Right ventricle myocardium superior (tissue), 1 donor: Measurements from ENCODE around the gene ANAPC10. TPM values are rescaled to one million over a fixed set of nuclear protein-coding genes. Genes with fewer than 3 reads are reported as not detected.
A peak's percentile ranks its signal among the peaks of the same experiment; 100 is the strongest.
"Not testable (repeated sequence)": the region's sequence is repeated elsewhere in the genome, so short reads cannot be mapped to it uniquely, and the experiment has no call there.

Experiments
- ATAC-seq: fragments of 200-7000 bp; cut with Tn5 transposase; one replicate; pipeline ENCODE4 v1.9.1; 2020; ENCODE audit warnings: mild to moderate bottlenecking; ENCODE audit not compliant: poor library complexity
- DNase-seq: peaks from one replicate; pipeline ENCODE4 v3.0.0-alpha.2; 2020
- intact Hi-C: fragments of 100-400 bp; cut with DNase I; formaldehyde crosslinking; loops from one replicate; pipeline ENCODE4 v1.11.2; 2022
- long read RNA-seq: library from polyadenylated mRNA; unstranded; transcript quantifications from one replicate; pipeline ENCODE4 v2.0.0, GENCODE V29; 2021
- total RNA-seq: library from RNA; stranded (reverse); fragmentation: NEBNext Ultra II Directional; extraction: Animal tissue kit (Norgen Biotek cat#: 25700); gene quantifications from one replicate; pipeline ENCODE4 v1.2.1, GENCODE V29; 2021
- donor health status: DM: no; HTN: yes; CAD: no; lungs with severe emphysema.

ANAPC10 gene, protein sequence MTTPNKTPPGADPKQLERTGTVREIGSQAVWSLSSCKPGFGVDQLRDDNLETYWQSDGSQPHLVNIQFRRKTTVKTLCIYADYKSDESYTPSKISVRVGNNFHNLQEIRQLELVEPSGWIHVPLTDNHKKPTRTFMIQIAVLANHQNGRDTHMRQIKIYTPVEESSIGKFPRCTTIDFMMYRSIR
- 12.1 TPM for total RNA-seq
- long read RNA-seq, transcript ANAPC10-201 (5 exons, 868 nt): major isoform, 6 of 14 reads
- long read RNA-seq, partial matches to known transcripts: 1 of 14 reads
- long read RNA-seq, other reads (novel, unspliced or antisense): 4 of 14 reads

DNA sequence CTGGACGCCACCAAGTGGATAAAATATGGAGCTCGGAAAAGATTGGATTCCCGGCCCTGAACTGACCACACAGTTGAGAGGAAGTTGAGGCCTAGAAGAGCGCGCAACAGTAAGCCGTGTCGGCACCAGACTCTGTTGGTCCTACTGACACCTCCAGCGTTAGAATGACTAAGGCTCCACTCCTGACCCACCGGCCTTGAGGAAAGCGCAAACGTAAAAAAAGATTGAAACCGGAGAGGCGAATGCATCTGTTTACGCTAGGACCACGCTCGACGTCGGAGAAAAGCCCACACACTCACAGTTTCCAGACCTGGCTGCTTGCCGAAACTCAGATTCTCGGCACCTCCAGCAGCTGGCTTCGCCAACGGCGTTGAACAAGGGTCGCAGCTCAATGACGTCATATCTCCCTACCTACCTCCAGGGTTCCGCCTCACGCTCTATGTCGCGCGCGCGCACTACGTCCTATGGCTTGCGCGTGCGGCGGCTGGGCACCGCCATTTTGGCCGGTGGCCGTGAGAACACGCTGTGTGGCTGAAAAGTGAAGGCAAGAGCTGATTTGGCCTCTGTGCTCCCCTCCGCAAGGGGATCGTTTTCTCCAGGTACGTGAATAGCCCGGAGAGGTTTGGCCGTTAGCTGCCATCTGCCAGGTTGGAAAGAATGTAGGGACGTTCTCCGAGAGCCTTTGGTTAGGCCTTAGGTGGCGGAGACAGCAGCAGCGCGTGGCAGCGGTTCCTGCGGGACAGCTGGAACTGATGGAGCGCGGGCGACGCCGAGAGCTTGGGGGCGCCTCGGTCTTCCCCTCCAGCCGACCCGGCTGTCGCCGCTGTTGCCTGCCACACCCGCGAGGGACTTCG, at the start of gene ANAPC10, which contains the start of gene ABCE1:
ANAPC10 (minus strand) TSS at position 376 of the 854 bp plus-strand sequence. CDS start 2,097 bp downstream, outside the sequence.
ABCE1 (plus strand) TSS at position 491 of the 854 bp plus-strand sequence. CDS start 6,102 bp downstream, outside the sequence.
- intact Hi-C loops: no loop called here
- DNase-seq (peak; percentile 96), ATAC-seq (peak; percentile 99)

DNA sequence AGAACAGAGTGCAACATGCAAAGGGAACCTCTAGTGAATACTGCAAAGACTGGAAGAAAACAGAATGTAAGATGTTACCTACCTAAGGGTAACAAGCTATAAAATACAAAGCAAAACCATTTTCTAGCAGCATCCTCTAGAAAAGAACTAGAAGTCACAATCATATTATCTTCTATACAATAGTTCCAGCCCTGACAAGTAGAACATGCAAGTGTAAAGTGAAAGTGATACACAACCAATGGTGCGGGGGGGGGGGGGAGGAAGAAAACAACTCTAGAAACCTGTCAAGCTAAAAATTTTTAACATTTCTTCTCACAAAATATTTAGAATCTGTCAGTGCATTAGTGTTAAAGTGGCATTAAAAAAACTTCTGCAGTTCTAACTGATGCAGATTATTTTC, 38.2 kb upstream of the ANAPC10 start:
- not testable (repeated sequence) for DNase-seq, ATAC-seq

DNA sequence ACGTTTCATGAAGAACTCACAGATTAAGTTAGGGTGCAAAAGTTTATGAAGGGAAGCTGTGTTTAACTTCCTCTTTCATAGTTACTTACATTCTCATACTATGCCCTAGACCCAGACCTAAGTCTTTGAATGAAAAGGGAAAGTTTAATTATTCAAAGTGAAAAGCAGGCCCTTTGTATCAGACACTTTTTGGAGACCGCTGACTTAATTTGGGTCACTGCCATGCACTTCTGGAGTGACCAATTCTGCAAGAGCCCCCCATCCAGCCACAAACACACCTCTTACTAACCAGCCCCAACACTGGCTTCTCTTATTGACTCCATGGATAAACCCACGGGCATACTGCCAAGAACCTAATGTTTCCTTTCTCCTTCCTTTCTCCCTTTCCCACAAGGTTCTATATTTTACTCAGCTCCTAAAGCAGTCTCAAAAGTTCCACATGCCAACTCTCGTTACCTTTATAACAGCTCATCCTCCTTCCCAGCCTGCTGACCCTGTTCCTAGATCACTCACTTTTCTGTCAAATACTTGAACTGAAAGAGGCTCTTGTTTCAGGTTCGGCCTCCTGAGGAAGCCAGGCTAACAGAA, 34.6 kb upstream of the ANAPC10 start:
- intact Hi-C loops: no loop called here
- no peak for DNase-seq
- ATAC-seq: no peak

More for the DNA sequence above, 38.2 kb upstream of the ANAPC10 start:
- intact Hi-C loops: not testable (repeated sequence)

DNA sequence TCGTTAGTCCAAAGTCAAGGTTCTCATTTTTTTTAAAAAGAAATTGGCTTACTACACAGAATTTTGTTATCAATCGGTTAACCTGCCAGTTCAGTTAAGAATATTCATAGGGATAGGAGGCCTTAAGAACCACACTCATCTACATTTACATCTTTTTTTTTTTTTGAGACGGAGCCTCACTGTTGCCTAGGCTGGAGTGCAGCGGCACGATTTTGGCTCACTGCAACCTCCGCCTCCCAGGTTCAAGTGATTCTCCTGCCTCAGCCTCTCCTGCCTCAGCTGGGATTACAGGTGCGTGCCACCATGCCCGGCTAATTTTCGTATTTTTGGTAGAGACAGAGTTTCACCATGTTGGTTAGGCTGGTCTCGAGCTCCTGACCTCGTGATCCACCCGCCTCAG, 33.9 kb upstream of the ANAPC10 start:
- no peak for ATAC-seq
- intact Hi-C loops: no loop called here

DNA sequence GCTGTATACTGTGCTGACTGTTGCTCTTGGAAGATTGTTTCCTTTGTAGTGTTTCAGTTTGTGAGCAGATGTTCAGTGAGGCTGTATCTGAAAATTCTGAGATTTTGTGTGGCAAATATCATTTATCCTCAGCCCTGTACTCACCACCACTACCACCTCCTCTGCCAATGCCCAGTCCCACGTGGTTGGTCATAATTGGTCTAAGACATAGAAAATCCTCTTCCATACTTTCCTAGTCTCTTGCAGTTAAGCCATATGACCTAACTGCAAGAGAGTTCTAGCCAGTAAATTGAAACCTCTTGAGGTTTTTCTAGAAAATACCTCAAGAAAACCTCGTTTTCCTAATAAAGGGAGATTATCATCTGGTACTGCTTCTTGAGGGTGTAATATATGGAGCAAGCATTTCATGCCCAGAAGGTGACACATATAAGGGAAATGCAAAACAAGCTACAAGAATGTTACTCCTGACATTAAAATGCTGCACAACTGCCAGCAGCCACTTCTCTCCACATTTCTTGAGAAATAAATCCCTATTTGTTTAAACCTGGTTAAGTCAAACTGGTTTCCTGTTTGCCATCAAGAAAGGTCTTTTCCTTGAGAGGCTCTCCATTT, 32.9 kb upstream of the ANAPC10 start:
- DNase-seq: no peak
- no peak for ATAC-seq
- intact Hi-C loops: no loop called here

More for the DNA sequence above, 33.9 kb upstream of the ANAPC10 start:
- no peak for DNase-seq

DNA sequence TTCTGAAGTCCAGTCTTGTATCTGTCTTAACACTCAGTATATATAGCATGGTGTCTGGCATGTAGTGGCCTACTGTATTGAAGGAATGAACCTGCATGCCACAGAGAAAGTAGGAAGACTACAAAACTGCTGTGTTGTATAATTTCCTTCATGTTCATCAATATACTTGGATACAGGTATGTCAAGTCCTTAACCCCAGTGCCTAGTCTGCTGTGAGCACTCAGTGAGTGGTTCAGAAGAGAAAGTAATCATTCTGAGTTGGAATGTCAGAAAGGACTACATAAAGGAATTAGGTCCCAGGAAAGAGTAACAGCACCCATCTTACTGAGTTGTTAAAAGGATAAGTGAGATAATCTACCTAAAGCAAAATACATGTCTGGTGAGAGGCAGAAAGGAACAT, 32.1 kb upstream of the ANAPC10 start:
- no peak for ATAC-seq
- intact Hi-C loops: no loop called here
- DNase-seq: no peak

DNA sequence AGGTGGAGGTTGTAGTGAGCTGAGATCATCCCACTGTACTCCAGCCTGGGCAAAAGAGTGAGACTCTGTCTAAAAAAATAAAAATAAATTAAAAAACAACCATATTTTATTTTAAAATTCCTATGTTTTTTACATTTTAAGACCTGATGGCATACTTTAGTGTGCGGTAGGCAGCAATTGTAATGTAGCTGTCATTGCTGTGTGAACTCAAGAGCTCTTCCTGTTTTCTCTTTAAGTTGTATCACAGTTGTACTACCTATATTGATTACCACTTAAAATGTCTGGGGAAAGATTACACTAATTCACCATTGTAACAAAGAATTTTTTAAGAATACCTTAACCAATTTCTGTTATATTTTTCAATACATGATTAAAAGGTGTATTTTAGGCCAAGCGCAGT, 27.4 kb upstream of the ANAPC10 start:
- no peak for ATAC-seq
- intact Hi-C loops: no loop called here
- DNase-seq: no peak

DNA sequence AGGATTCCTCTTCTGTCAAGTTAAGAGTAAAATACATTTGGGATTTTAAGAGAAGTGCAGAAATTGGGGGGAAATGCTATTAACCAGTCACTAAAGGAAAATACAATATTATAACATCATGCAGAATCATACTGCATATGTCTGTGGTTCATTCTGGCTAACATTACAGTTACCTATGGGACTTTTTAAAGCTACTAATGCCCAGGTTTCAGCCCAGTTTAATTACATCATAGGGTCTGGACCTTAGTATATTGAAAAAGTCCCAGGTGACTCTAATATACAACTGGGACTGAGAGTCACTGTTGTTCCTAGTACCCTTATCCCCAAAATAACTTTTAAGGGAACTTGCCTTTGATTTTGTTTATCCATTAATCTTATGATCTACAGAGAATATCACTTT, 10.1 kb upstream of the ANAPC10 start:
- intact Hi-C loops: loop anchor here (10.0 kb wide), 2 partner anchors 47 to 1563 kb away; no protein-coding TSS in a partner anchor
- DNase-seq: no peak
- ATAC-seq: no peak

DNA sequence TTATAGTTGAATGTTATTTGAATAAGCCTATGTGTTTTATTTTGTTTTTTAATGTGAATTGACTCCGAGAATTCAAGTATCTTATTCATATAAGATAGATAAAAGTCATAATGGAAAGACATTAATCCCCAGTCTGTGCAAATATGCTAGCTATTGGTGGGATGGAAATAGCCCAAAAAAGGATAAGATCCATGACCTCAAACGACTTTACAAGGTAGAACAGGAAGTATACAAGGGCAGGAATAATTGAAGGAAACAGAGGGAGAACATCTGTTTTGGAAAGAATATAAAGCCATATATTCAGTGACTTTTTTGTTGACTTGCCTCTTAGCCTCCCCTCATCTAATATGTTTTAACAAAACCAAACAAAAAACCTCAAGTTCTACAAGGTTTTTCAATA, 9.1 kb upstream of the ANAPC10 start:
- DNase-seq: no peak
- intact Hi-C loops: loop anchor here (10.0 kb wide), 2 partner anchors 48 to 1562 kb away; no protein-coding TSS in a partner anchor
- ATAC-seq: no peak

DNA sequence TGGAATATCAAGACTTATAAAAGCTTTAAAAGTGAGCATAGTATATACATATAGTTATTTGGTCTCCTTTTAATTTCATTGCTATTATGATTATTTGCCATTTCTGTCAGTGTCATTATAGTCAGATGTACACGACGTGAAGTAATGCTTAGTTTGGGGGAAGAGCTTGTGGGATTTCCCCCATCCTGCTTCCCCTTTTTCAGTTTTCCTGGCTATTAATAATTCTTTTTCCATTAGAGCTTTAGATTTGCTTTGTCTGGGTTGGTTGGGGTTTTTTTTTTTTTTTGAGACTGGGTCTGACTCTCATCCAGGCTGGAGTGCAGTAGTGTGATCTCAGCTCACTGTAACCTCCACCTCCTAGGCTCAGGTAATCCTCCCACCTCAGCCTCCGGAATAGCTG, 5.5 kb upstream of the ANAPC10 start:
- ATAC-seq (no peak), DNase-seq (no peak)
- intact Hi-C loops: loop anchor here (10.0 kb wide), 2 partner anchors 51 to 1559 kb away; no protein-coding TSS in a partner anchor

DNA sequence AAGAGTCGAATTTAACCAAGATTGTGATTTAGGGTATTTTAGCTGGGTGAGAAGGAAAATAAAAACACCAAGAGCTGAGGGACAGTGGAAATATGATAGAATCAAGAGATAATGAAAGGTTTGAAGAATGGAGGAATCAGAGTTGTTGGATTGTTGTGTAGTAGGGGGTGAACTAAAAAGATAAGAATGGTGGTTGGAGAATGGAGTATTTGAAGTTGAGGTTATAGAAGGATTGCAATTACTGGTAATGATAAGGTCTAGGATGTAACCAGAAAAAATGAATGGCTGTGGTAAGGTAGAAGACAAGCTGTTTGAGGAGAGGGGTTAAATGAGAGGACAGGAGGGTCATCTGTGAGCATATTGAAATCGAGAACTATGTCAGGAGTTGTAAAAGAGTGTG, 4.6 kb upstream of the ANAPC10 start:
- intact Hi-C loops: loop anchor here (10.0 kb wide), 2 partner anchors 52 to 1558 kb away; no protein-coding TSS in a partner anchor
- ATAC-seq: no peak
- no peak for DNase-seq

DNA sequence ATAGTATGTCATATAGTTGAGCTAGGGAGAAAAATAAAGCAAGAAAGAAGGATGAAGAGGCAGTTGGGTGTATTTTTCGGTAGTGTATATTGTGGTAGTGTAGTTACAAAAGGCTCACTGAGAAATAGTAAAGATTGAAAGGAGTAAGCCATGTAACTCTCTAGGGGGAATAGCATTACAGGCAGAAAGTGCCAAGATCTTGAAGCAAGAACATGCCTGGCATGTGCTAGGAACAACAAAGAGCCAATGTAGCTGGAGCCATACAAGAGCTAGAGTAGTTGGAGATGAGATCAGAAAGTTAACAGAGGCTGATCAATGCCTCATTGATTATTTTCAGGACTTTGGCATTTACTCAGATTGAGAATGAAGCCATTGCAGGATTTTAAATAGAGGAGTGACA, 3.1 kb upstream of the ANAPC10 start:
- intact Hi-C loops: loop anchor here (10.0 kb wide), 2 partner anchors 54 to 1556 kb away; no protein-coding TSS in a partner anchor
- ATAC-seq: no peak

DNA sequence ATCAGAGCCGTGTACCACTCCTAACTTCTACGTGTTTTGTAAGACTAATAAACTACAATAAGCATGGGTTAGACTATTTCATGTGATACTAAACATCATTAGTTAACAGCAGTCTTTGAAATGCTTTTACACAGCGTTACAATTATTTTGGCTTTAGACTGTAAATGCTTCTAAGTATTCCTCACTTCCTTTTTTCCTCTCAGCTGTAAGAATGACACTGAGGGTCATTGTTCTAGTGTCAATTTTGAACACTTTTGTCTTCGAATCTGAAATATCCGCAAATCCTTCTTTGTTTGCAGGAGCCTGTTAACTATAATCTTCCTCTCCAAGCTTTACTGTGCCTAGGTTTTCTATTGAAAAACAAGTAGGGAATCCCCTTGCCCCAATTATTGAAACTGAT, 1.7 kb upstream of the ANAPC10 start:
- ATAC-seq: no peak
- intact Hi-C loops: loop anchor here (10.0 kb wide), 2 partner anchors 55 to 1555 kb away; no protein-coding TSS in a partner anchor

More for the DNA sequence above, 3.1 kb upstream of the ANAPC10 start:
- DNase-seq: no peak

DNA sequence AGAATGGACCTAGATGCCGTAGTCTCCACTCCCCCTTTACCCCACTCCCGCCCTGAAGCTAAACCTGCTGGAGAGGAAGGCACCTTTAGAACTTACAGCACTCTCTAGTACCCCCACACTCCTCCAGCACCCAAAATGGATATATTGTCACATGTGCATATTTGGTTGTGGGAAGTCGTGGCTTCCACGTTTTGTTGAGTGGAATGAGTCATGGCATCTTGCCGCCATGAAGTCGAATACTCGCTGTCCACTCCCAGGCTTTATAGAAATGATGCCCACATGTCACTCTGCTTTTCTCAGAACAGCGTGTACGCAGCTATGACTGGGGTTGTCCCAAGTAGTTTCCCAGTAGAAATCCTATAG, 660 bp upstream of the ANAPC10 start:
- intact Hi-C loops: no loop called here
- ATAC-seq (peak; percentile 45), DNase-seq (no peak)

More for the DNA sequence above, 1.7 kb upstream of the ANAPC10 start:
- DNase-seq: no peak

DNA sequence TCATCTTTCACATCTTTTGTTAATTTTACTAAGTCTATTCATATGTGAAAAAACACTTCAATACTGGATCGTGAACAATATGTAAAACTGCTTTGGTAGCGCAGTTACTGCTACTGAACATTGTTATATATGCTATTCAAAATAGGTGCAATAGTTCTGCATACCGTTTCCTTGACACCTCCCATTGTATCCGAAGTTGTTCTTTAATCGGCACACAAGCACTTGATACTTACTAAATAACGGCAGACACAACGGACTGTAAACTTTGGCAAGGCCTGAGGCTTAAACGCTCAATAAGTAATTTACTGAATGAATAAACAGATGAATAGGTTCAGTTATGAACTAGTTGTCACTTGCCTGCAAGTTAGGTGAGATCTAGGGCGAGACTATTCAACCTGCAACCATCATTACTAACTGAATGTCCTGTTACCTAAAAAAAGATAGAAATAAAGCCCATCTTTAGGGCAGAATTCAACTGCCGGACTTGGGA, 620 bp downstream of the ANAPC10 start:
- DNase-seq: no peak
- ATAC-seq: no peak
- intact Hi-C loops: no loop called here

DNA sequence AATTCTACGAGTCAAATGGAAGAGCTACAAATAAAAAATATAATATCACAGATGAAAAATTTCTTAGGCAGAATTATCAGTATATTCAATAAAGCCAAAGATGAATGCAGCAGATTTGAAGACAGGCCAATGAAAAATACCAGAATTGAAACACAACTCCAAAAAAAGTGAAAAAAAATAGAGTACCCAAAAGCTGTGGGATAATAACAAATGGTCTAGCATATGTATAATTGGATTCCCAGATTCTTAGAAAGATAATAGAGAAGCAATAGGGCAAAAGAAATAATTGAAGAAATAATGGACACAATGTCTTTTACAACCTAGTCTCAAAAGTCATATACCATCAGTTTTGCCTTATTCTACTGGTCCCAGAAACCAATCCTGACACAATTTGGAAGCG, 4.4 kb downstream of the ANAPC10 start:
- ATAC-seq (no peak), DNase-seq (no peak)
- intact Hi-C loops: no loop called here

DNA sequence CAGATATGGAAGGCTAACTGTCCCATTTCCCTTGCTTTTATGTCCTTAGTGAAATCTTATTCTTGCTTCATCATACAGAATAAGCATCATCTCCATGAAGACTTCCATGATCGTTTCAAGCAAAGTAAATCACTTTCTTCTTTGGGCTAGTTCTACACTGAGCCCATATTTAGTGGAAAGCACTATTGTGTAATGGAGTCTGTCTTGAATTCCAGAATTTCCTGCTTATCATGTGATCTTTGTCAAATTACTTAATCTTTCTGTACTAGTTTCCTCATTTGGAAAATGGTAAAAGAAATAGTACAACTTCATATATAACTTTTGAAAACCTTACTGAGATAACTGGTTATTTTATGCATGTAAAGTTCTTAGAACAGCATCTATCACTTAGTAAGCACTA, 7.6 kb downstream of the ANAPC10 start:
- intact Hi-C loops: no loop called here
- no peak for DNase-seq
- no peak for ATAC-seq

DNA sequence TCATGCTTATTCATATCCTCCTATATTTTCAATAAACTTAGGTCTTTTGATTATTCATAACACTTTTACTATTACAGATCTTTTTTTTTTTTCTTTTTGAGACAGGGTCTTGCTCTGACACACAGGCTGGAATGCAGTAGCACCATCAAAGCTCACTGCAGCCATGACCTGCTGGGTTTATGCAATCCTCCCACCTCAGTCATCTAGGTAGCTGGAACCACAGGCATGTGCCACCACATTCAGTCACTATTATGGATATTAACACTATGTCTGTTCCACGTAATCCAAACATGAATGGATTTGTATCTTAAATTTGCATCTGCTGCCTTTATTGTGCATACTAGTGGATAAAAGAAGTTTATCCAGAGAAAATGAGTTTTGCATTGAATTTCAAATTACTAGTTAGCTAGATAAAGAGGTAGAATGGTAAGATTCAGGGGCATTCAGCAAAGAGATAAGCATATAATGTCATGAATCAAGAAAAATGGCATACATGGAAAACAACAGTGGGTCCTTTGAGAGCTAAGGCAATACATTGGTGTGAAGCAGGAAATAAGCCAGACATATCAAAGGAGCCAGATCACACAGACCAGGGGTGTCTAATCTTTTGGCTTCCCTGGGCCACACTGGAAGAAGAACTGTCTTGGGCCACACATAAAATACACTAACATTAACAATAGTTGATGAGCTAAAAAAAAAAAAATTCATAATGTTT, 13.9 kb downstream of the ANAPC10 start:
- ATAC-seq: no peak
- no peak for DNase-seq
- intact Hi-C loops: no loop called here
